K562 (cell line): Measurements from ENCODE around the gene SPAG7. TPM values are rescaled to one million over a fixed set of nuclear protein-coding genes. Genes with fewer than 3 reads are reported as not detected.

Source experiments
- ATAC-seq: fragments of 200-7000 bp; cut with Tn5 transposase; 3 replicates; pipeline ENCODE4 v1.9.1; 2020; ENCODE audit warnings: moderate library complexity
- BruUV-seq: library from RNA; stranded (reverse); fragments of 400-500 nt; replicated peaks from 2 replicates; lab custom pipeline; 2021; lab: Mats Ljungman, UMichigan
- CTCF ChIA-PET: fragments of 300-600 bp; formaldehyde crosslinking; extraction: SDS; loops from one replicate; lab custom pipeline; 2021; ENCODE audit warnings: low intra/inter-chr PET ratio; lab: Yijun Ruan, JAX
- POLR2A ChIA-PET: fragments of 300-600, 350-650 bp; sonication (Branson Sonifier 250); formaldehyde crosslinking; extraction: SDS; loops from one replicate; lab custom pipeline; 2021; ENCODE audit warnings: antibody characterized with exemption, inconsistent platforms; lab: Yijun Ruan, JAX
- DNase-seq, 4 experiments: peaks; one replicate each; pipeline versions ENCODE4 v3.0.0 to v3.0.0-alpha.2; 2011 to 2018; ENCODE audit warnings: low spot score in 3 of 4, mixed read lengths in 3 of 4; ENCODE audit errors: extremely low read depth in 1 of 4
- FAIRE-seq: peaks from 2 replicates; lab custom pipeline; 2011; peaks lifted over from hg19 to GRCh38; lab: Jason Lieb, UNC
- H2AFZ ChIP-seq: 2 replicates; pipeline ENCODE4 v1.6.0; 2011; ENCODE audit warnings: low read depth, low read length, control low read depth, inconsistent platforms
- H3K27ac ChIP-seq: fragments of 200-600 bp; 3 replicates; pipeline ENCODE4 v1.8.0; 2011; ENCODE audit warnings: low read depth, mild to moderate bottlenecking, control low read depth, inconsistent platforms, low read length, moderate library complexity, mixed read lengths; ENCODE audit errors: extremely low read depth
- H3K27me3 ChIP-seq, 2 experiments: fragments of 300-600 bp in 1 of 2; 2 replicates in 1 of 2; 3 replicates in 1 of 2; pipeline versions ENCODE4 v1.6.0 to v1.8.0; 2011; ENCODE audit warnings: inconsistent platforms in 2 of 2, low read length in 2 of 2, mild to moderate bottlenecking in 1 of 2, mixed read lengths in 1 of 2, moderate library complexity in 1 of 2; ENCODE audit not compliant: control insufficient read depth in 2 of 2, insufficient read depth in 2 of 2
- H3K36me3 ChIP-seq: fragments of 300-600 bp; 3 replicates; pipeline ENCODE4 v1.8.0; 2011; ENCODE audit warnings: mild to moderate bottlenecking, low read length, inconsistent platforms; ENCODE audit not compliant: control insufficient read depth, insufficient read depth
- H3K4me1 ChIP-seq, 2 experiments: fragments of 200-600 bp in 1 of 2; replicated peaks in 1 of 2; 2 replicates in 1 of 2; 3 replicates in 1 of 2; pipeline versions ENCODE4 v1.5.1 to v1.8.0; 2011; ENCODE audit warnings: inconsistent platforms in 2 of 2, low read length in 2 of 2, mild to moderate bottlenecking in 1 of 2, mixed read lengths in 1 of 2, moderate library complexity in 1 of 2; ENCODE audit not compliant: control insufficient read depth in 2 of 2, insufficient read depth in 2 of 2
- H3K4me2 ChIP-seq: 2 replicates; pipeline ENCODE4 v1.6.1; 2011; ENCODE audit warnings: low read length, control low read depth, inconsistent platforms, mixed read lengths; ENCODE audit not compliant: insufficient read depth
- H3K4me3 ChIP-seq: fragments of 200-600 bp; sonication (generic), shearing (Covaris generic); 2 replicates; pipeline ENCODE4 v1.5.1; 2016; ENCODE audit warnings: control low read depth, inconsistent platforms
- H3K79me2 ChIP-seq: fragments of 200-600 bp; 3 replicates; pipeline ENCODE4 v1.8.0; 2011; ENCODE audit warnings: low read length, inconsistent platforms; ENCODE audit not compliant: control insufficient read depth, insufficient read depth
- H3K9ac ChIP-seq, 2 experiments: 2 replicates each; pipeline versions ENCODE4 v1.6.0 to v1.6.1; 2011; ENCODE audit warnings: low read depth in 2 of 2, low read length in 2 of 2, control low read depth in 1 of 2, inconsistent platforms in 1 of 2, mild to moderate bottlenecking in 1 of 2, mixed read lengths in 1 of 2; ENCODE audit not compliant: insufficient read depth in 1 of 2
- H3K9me1 ChIP-seq: one replicate; pipeline ENCODE4 v1.6.0; 2011; ENCODE audit warnings: inconsistent platforms, mild to moderate bottlenecking, low read length, moderate library complexity; ENCODE audit not compliant: control insufficient read depth, insufficient read depth
- H3K9me3 ChIP-seq: replicated peaks from 2 replicates; pipeline ENCODE4 v1.5.1; 2011; ENCODE audit warnings: low read depth, low read length, inconsistent platforms; ENCODE audit not compliant: control insufficient read depth, insufficient read depth
- H4K20me1 ChIP-seq: replicated peaks from 2 replicates; pipeline ENCODE4 v1.6.1; 2011; ENCODE audit warnings: low read length, inconsistent platforms, mixed read lengths; ENCODE audit not compliant: control insufficient read depth, insufficient read depth
- ARNT ChIP-seq, 2 experiments: fragments of 450-650 bp; IDR thresholded peaks; 2 replicates each; pipeline ENCODE4 v1.6.1; 2016; ENCODE audit warnings: mild to moderate bottlenecking in 1 of 2
- DMBX1 ChIP-seq: fragments of 250-450 bp; sonication (Bioruptor Pico); IDR thresholded peaks from 2 replicates; pipeline ENCODE4 v1.8.0; 2022; ENCODE audit warnings: inconsistent platforms, mild to moderate bottlenecking, moderate library complexity, borderline replicate concordance
- E2F5 ChIP-seq: sonication (generic); formaldehyde crosslinking; IDR thresholded peaks from 2 replicates; pipeline ENCODE4 v1.8.0; 2022; ENCODE audit warnings: mild to moderate bottlenecking, missing genetic modification reagents
- EZH2 ChIP-seq: IDR thresholded peaks from 2 replicates; pipeline ENCODE4 v1.6.1; 2012; ENCODE audit warnings: low read depth, mild to moderate bottlenecking, inconsistent platforms, low read length, borderline replicate concordance
- FOXJ3 ChIP-seq: sonication (generic); formaldehyde crosslinking; IDR thresholded peaks from 2 replicates; pipeline ENCODE4 v1.4.0; 2020; ENCODE audit warnings: mild to moderate bottlenecking, missing genetic modification reagents
- GTF2E2 ChIP-seq: fragments of 200-800 bp; sonication (Bioruptor generic); IDR thresholded peaks from 2 replicates; pipeline ENCODE4 v1.6.1; 2016; ENCODE audit warnings: missing genetic modification characterization, missing compliant biosample characterization
- MAFK ChIP-seq: IDR thresholded peaks from 2 replicates; pipeline ENCODE4 v1.6.1; 2011; ENCODE audit warnings: low read length, improper control_type of control experiment
- MIER1 ChIP-seq: fragments of 450-650 bp; IDR thresholded peaks from 2 replicates; pipeline ENCODE4 v1.6.1; 2016; ENCODE audit warnings: antibody characterized with exemption, mild to moderate bottlenecking, low read depth
- NR2C1 ChIP-seq, 2 experiments: fragments of 450-650 bp; IDR thresholded peaks; 2 replicates each; pipeline ENCODE4 v1.6.1; 2017; ENCODE audit warnings: mild to moderate bottlenecking in 2 of 2, antibody characterized with exemption in 1 of 2, inconsistent platforms in 1 of 2, missing compliant biosample characterization in 1 of 2, missing genetic modification characterization in 1 of 2
- PCBP1 ChIP-seq: fragments of 200-400 bp; formaldehyde crosslinking; IDR thresholded peaks from 2 replicates; pipeline ENCODE4 v1.6.1; 2018; ENCODE audit warnings: mild to moderate bottlenecking, low read depth, low read length; ENCODE audit not compliant: poor library complexity, severe bottlenecking
- PRPF4 ChIP-seq: fragments of 200-400 bp; formaldehyde crosslinking; IDR thresholded peaks from one replicate; pipeline ENCODE4 v1.6.1; 2017; ENCODE audit warnings: low read length, low read depth, mild to moderate bottlenecking; ENCODE audit not compliant: insufficient read depth, poor library complexity, severe bottlenecking
- PTTG1 ChIP-seq: fragments of 450-650 bp; IDR thresholded peaks from 2 replicates; pipeline ENCODE4 v1.6.1; 2016; ENCODE audit warnings: low read depth, mild to moderate bottlenecking, missing genetic modification characterization, missing compliant biosample characterization
- SMAD1 ChIP-seq: fragments of 150-350 bp; IDR thresholded peaks from 2 replicates; pipeline ENCODE4 v1.6.1; 2014; ENCODE audit warnings: low read length, low read depth; ENCODE audit not compliant: partially characterized antibody
- SMAD3 ChIP-seq: fragments of 450-650 bp; formaldehyde crosslinking; conservative IDR thresholded peaks from 2 replicates; pipeline ENCODE4 v1.4.0; 2020; ENCODE audit warnings: mild to moderate bottlenecking
- TRIM28 ChIP-seq: fragments of 450-650 bp; IDR thresholded peaks from 2 replicates; pipeline ENCODE4 v1.6.1; 2017
- TSC22D4 ChIP-seq: fragments of 450-650 bp; IDR thresholded peaks from 2 replicates; pipeline ENCODE4 v1.6.1; 2016; ENCODE audit warnings: missing genetic modification characterization, missing biosample characterization, control low read depth
- ZC3H8 ChIP-seq: fragments of 450-650 bp; IDR thresholded peaks from 2 replicates; pipeline ENCODE4 v1.6.1; 2017
- ZHX1 ChIP-seq: fragments of 150-350 bp; conservative IDR thresholded peaks from 2 replicates; pipeline ENCODE4 v1.6.1; 2014; ENCODE audit warnings: low read length
- ZNF175 ChIP-seq: fragments of 200-800 bp; sonication (Bioruptor generic); IDR thresholded peaks from 2 replicates; pipeline ENCODE4 v1.6.1; 2016; ENCODE audit warnings: low read depth, mild to moderate bottlenecking, missing genetic modification characterization, missing compliant biosample characterization
- ZNF316 ChIP-seq: fragments of 450-650 bp; IDR thresholded peaks from 2 replicates; pipeline ENCODE4 v1.6.1; 2016
- WGBS: fragments of 100-300 bp; shearing (Covaris generic); methylation state at CpG from one replicate; pipeline ENCODE4 v1.1.6; 2016; ENCODE audit warnings: low coverage, mixed read lengths; ENCODE audit not compliant: insufficient coverage; ENCODE audit errors: missing lambda C conversion rate; 5-methylcytosine and 5-hydroxymethylcytosine counted together
- in situ Hi-C: fragments of 300-500 bp; cut with MboI; formaldehyde crosslinking; loops from 4 replicates; pipeline ENCODE4 v1.15.0; 2018; ENCODE audit warnings: inconsistent platforms, mixed read lengths
- intact Hi-C: fragments of 100-400 bp; cut with micrococcal nuclease; formaldehyde crosslinking; loops from 2 replicates; pipeline ENCODE4 v1.14.2; 2022
- polyA plus RNA-seq, 8 experiments: library from polyadenylated mRNA; depleted of rRNA in 4 of 8; stranded (reverse) in 5 of 8; unstranded in 3 of 8; fragments of >200 nt; fragmentation: Nextera tagmentation in 2 of 8; fragmentation: Illumina TruSeq in 1 of 8; extraction: Ambion mirVana in 2 of 8; extraction: Trizol in 1 of 8; gene quantifications; 2 replicates each; pipeline versions ENCODE4 v1.2.1 to v1.2.3, GENCODE V29; 2011 to 2014; ENCODE audit warnings: inconsistent platforms in 1 of 8, missing spikeins in 1 of 8
- total RNA-seq, 7 experiments: library from RNA; depleted of rRNA in 6 of 7; stranded (reverse); fragments of >200 nt in 6 of 7; fragmentation: Illumina TruSeq in 2 of 7; extraction: Trizol in 2 of 7; gene quantifications; 2 replicates each; pipeline versions ENCODE4 v1.2.1 to v1.2.3, GENCODE V29; 2011 to 2021; ENCODE audit warnings: low replicate concordance in 1 of 7

Gene SPAG7
- total and polyA plus RNA-seq, 9 of the 15 experiments (the other 6 are each of a cell fraction or from before 2014, with no cell fraction given): 5.6 to 53.5 (median 36.3) TPM

GRCh38 chr17:4997302-4998026 lies 29.8 kb upstream of the SPAG7 start, which contains the start of the genes INCA1 and KIF1C:
INCA1 (minus strand) TSS chr17:4997522; CDS start chr17:4994437, 3,085 bp downstream.
KIF1C (plus strand) TSS chr17:4997950; CDS start chr17:5000247, 2,297 bp downstream.
- H3K9me3 ChIP-seq: no peaks in the 10 kb centered on the region
- ChIA-PET POLR2A (interaction anchor here (0.6 to 1.3 kb wide), 5 partner anchors 9 to 64 kb away, joined by 3 to 13 read pairs (median 4); no protein-coding TSS in a partner anchor), CTCF (interaction anchor here (0.6 kb wide), 1 partner anchor 12 kb away, joined by 4 read pairs; no protein-coding TSS in a partner anchor)
- peaks cover 11 to 34% of the 10 kb centered on the region in 2 experiments; a peak in 3 of 5 replicates for H3K4me1 ChIP-seq
- DNase-seq (peak; percentile 90 to 94 (median 90)), ATAC-seq (peak; percentile 97), FAIRE-seq (no peak)
- peak within 1 kb of the TSS; percentile 83 for H3K4me2 ChIP-seq
- peak within 1 kb of the TSS; percentile 94 for H2AFZ ChIP-seq
- H3K4me3 ChIP-seq: peak within 1 kb of the TSS; percentile 74
- H3K9ac ChIP-seq: peak within 1 kb of the TSS; percentile 75 to 95
- H3K36me3 ChIP-seq: peaks cover 22% of the 10 kb centered on the region; the same call in 2 of the 3 replicates
- 0% methylated on average over 5 of the region's 93 CpGs for WGBS
- in situ Hi-C loops (no loop called here), intact Hi-C loops (no loop called here)
- H4K20me1 ChIP-seq: no peaks in the 10 kb centered on the region
- H3K27me3 ChIP-seq: no peaks in the 10 kb centered on the region
- peak within 1 kb of the TSS; percentile 83 for H3K27ac ChIP-seq
- BruUV-seq: no TSS peak
- H3K79me2 ChIP-seq: peaks cover 16% of the 10 kb centered on the region
- peaks cover 2% of the 10 kb centered on the region for H3K9me1 ChIP-seq
- TF ChIP-seq PCBP1 (peak; percentile 43), MAFK (no peak), TRIM28 (no peak), SMAD3 (CRISPR knock-in tag) (no peak), SMAD1 (no peak), NR2C1 (IDR thresholded peaks at IDR 0.05) (no peak), NR2C1 (tag; IDR thresholded peaks at IDR 0.05) (no peak), ZC3H8 (no peak), MIER1 (no peak), ZNF316 (no peak), PRPF4 (no peak), ZHX1 (no peak), DMBX1 (CRISPR knock-in tag) (no peak), E2F5 (no peak), ARNT (IDR thresholded peaks at IDR 0.05) (no peak), PTTG1 (tag) (no peak), GTF2E2 (tag) (no peak), EZH2 (no peak), TSC22D4 (no peak), FOXJ3 (CRISPR knock-in tag) (no peak), ZNF175 (CRISPR knock-in tag) (no peak)
